GM12892 (cell line): ENCODE data around the gene MFSD6.

Source experiments
- POLR2A ChIP-seq: IDR thresholded peaks from 2 replicates; pipeline ENCODE4 v1.6.1; 2011; ENCODE audit warnings: low read depth, low read length, control low read depth
- TAF1 ChIP-seq: IDR thresholded peaks from 2 replicates; pipeline ENCODE4 v1.6.1; 2011; ENCODE audit warnings: low read depth, mild to moderate bottlenecking, control low read depth, low read length, borderline replicate concordance

GRCh38 chr2:190466819-190467446 lies 58.8 kb downstream of the MFSD6 start:
- no peak for TF ChIP-seq TAF1
- no peak for TF ChIP-seq POLR2A
